CD1c-positive myeloid dendritic cell (primary cell): ENCODE results near the gene KRTAP3-2.

Source experiments
- DNase-seq: peaks from one replicate; pipeline ENCODE4 v3.0.0-alpha.2; 2016; ENCODE audit errors: extremely low spot score

KRTAP3-2 gene

DNA sequence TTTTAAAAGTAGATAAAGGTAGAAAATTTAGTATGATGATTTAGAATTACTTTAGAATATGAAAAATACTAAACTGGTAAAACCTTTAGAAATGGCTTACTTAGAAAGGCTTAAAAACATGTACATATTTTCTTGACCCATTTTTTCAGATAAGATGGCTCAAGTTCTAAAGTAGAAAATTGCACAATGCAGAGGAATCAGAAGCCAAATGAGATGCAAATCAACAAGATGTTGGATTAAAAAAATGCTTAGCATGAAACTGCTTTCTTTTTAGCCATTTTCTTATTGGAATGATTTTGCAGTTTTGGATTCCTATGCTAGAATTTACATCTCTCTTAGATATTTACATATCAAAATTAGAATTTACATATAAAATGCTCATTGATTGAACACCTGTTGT is 10.7 kb upstream of the KRTAP3-2 start:
- no peak for DNase-seq

GRCh38 chr17:41009936-41010335 is 10.2 kb upstream of the KRTAP3-2 start:
- no peak for DNase-seq

DNA sequence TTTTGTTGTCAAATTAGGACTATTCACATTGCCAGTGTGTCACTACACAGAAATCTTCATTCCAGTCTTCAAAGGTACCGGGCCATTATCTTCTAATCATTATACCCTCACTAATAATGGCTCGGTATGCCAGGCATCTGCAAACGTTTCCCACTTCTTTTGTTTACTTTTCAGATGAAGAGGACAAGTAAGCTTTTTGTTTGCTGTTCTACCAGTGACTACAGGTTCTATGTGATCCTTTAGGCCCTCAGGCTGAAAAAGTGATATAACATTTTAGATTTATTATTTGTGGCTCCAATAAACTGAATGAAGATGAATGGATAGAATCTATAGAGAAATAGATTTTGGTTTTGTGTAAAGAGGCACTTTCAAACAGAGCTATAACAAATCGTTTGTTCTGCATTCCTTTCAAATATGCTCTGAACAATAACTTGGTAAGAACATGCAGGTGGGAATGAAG is 9.6 kb upstream of the KRTAP3-2 start:
- DNase-seq, result no peak

DNA sequence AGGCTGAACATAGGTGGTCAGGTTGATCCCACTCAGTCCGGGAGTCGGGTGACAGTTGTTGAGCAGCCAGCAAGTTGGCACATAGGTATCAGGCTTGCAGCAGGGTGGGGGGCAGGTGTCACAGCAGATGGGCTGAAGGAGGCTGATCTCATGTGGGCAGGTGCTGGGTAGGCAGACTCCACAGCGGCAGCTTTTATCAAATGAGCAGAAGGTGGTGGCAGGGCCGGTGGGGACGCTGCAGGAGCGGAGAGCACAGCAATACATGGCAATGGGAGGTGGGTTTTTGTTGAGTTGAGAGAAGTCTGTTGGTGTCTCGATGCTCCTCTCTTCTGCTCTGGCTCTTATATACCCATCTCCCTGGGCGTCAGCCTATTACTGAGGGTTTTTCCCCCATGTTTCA is 9.1 kb upstream of the KRTAP3-2 start, which contains the start of gene KRTAP3-1:
Gene KRTAP3-1, minus strand, starts transcription at position 318 of the 400 bp plus-strand sequence. Its CDS starts 54 bp downstream, at position 264.
- DNase-seq, result no peak

DNA sequence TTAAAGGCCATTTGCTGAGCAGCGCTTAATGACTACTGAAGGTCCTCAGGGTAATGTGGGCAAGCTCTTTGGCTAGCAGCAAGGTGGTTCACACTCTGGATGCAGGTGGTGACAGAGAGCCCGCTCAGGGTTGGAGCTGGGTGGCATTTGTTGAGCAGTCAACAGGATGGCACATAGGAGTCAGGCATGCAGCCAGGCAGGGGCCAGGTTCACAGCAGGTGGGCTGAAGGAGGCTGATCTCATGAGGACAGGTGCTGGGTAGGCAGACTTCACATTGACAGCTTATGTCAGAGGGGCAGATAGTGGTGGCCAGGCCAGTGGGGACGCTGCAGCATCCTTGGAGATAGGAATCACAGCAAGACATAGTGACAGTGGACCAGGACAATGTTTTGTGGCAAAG is 4.7 kb upstream of the KRTAP3-2 start:
- no peak for DNase-seq

DNA sequence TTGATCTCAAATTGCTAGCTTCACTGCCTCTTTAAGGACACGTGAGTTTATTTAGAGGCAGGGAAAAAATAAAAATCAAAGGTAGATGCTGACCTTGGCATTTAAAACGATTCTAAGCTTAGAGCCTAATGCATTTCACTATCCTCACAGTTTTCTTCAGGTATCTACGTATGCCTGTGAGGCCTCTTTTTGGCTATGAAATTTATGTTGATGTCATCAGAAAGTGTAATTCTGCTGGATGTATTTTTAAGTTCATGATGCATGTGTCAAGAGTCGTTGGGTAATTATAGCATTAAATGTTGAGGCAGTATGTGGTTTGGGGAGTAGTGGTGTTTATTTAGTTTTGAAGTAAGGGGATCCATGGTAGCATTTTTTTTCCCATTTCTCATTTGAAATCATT is 4.2 kb upstream of the KRTAP3-2 start:
- DNase-seq, result no peak

GRCh38 chr17:41002814-41003213 is 3.1 kb upstream of the KRTAP3-2 start:
- DNase-seq, result no peak

DNA sequence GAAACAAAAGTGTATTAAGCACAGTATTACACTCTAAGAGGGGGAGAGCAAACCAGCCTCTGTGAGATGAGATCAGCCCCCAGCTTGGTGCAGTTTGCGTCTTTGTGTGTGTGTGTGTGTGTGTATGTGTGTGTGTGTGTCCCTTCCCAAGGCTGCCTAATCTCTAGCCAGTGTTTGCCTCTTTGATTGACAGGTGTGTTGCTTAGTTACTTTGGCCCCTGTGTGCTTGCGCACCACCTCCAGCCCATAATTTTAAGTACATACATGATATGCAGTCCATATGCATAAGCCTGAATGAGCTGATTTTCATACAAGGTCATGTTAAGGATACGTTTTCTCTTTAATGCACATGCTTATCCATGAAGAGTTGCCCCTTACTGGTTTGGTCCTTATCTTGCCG is 2.1 kb upstream of the KRTAP3-2 start:
- no peak for DNase-seq

DNA sequence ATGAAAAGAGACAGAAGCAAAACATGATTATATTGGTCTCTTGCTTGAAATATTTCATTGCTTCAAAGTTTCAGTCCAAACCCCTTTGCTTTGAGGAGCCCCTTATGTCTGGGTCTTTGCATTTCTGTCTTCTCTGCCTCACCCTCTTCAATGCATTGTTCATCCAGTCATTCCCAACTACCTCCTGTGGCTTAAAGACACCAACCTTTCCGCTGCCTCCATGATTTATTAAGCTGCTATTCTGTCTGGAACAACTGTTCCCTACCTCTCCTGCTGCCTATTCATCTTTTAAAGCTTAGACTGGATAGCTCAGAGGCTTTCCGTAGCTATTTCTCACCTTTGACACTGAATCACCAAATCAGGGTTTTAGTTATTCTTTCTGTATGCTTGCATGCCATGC is 2.3 kb downstream of the KRTAP3-2 start:
- no peak for DNase-seq

GRCh38 chr17:40996829-40997228 is 2.9 kb downstream of the KRTAP3-2 start:
- DNase-seq, result no peak

GRCh38 chr17:40995116-40995515 is 4.6 kb downstream of the KRTAP3-2 start:
- no peak for DNase-seq

- DNase-seq, result no peak
These were observed 5.9 kb downstream of the KRTAP3-2 start, which contains the start of gene KRTAP3-3 for GRCh38 chr17:40993839-40994238. Gene KRTAP3-3 (minus strand): TSS chr17:40994164. CDS start chr17:40994097, 67 bp downstream.

DNA sequence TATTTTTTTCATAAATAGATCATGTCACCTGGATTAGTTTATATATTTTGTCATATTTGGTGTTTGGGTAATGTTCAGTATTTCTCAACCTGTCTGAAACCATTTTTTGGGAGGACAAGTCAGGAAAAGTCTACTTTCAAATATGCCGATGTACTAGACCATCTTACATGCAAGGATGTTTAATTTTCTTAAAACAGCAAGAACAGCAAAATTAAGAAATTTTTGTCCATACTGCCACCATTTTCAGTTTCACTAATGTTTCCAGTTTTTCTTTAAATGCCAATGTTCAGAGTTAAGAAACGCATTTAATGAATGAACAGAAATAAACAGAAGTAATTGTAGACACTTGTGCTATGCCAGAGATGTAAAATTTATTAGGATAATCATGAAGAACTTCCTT is 6.6 kb downstream of the KRTAP3-2 start:
- DNase-seq, result no peak

DNA sequence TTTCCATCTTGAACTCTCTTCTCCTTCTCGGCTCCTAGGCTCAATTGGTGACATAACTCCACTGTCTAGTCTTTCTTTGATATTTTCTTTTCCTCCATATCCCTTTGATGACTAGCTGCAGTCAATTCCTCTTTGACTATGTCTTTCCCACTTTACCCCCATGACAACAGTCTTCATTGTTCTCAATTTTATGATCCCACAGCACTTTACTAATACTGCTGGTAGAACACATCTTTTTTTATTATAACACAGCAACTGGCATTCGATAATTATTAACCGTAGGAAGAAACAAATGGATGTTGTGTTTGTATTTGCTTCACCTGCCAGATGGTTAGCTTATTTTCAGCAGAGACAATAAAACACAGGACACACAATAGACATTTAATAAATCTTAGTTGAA is 7.0 kb downstream of the KRTAP3-2 start:
- no peak for DNase-seq

DNA sequence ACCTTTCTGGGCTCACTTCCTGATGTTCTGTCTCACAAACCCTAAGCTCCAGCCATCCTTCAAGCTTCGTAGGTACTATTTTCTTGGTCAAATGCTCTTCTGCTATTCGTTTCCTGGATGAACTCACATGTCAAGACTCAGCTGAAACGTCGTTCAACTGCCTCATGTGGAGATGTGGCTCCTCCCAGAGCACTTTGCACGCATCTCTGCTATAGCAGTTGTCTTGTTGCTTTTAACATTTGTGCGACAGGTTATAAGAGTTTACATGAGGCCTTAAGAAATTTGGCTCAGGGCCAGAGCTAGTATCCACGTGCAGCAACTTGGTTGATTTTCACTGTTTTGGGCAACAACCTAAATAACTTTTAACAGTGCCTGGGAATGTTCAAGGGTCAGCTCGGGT is 12.8 kb downstream of the KRTAP3-2 start:
- no peak for DNase-seq

GRCh38 chr17:40984226-40984625 is 15.5 kb downstream of the KRTAP3-2 start, which contains the start of gene KRT40:
Gene KRT40 (minus strand): TSS chr17:40984326. CDS start chr17:40984273, 53 bp downstream.
- DNase-seq, result no peak

DNA sequence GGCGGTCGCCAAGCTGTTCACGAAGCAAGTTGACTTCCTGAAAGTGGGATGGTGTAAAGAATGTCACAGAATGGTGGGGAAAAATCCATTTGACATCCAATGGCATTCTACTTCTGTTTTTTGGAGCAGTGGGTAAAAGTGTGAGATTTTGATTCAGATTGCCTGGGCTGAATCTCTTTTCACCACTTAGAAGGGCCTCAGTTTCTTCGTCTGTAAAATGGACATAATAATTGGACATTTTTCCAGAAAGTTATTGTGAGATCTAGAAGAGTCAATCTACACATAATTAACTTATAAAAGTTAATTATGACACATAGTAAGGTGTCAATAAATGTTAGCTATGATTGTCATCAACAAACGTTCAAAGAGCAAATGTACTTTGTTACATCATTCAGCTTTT is 18.6 kb downstream of the KRTAP3-2 start:
- DNase-seq, result no peak

GRCh38 chr17:40980596-40980995 is 19.1 kb downstream of the KRTAP3-2 start:
- no peak for DNase-seq

GRCh38 chr17:40980117-40980516 is 19.6 kb downstream of the KRTAP3-2 start:
- no peak for DNase-seq

DNA sequence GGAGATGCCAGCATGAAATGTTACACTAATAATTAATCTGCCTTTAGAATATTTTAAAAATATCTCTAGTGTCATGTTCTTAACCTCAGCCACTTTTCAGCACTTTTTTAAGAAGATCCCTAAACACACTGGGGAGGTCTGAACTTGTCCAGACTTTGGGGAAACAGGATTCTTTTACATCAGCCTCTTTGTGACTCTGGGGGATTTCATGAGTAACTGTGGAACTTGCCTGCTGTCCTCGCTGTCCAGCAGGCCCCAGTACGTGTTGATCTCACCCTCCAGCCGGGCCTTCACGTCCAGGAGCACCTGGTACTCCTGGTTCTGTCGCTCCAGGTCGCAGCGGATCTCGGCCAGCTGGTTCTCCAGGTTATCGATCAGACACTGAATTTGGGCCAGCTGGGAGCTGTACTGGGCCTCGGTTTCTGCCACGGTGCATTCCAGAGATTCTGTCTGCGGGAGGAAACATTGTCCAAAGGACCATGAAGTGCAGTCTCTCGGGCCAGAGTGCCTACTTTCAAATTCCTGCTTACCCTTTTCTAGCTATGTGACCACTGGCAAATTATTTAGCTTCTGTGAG is 21.0 kb downstream of the KRTAP3-2 start:
- no peak for DNase-seq

GRCh38 chr17:40975516-40975915 is 24.2 kb downstream of the KRTAP3-2 start:
- no peak for DNase-seq

DNA sequence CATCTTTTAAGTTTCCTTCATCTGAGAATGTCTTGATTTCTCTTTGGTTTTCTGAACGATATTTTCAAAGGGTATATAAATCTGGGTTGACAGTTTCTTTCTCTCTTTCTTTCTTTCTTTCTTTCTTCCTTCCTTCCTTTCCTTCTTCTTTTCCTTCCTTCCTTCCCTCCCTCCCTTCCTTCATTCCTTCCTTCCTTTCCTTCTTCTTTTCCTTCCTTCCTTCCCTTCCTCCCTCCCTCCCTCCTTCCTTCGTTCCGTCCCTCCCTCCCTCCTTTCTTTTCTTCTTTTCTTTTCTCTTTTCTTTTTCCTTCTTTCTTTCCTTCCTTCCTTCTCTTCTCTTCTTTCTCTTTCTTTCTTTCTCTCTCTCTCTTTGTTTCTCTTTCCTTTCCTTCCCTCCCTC is 25.3 kb downstream of the KRTAP3-2 start:
- no peak for DNase-seq

DNA sequence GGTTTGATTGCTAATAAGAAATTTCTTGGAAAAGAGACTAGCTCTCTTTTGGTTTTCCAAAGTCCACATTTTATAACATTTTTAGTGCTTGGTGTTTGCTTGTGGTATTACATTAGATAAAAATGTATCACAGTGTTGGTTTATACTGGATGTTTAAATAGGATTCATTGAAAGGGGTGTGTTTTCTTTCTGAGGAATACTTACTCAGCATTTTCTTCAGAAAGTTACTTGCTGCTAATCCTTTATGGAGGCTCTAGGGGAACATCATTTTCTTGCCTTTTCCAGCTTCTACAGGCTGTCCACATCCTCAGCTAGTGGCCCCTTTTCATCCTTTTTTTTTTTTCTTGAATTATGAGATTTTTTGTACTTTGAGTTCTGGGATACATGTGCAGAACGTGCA is 32.1 kb downstream of the KRTAP3-2 start:
- no peak for DNase-seq

DNA sequence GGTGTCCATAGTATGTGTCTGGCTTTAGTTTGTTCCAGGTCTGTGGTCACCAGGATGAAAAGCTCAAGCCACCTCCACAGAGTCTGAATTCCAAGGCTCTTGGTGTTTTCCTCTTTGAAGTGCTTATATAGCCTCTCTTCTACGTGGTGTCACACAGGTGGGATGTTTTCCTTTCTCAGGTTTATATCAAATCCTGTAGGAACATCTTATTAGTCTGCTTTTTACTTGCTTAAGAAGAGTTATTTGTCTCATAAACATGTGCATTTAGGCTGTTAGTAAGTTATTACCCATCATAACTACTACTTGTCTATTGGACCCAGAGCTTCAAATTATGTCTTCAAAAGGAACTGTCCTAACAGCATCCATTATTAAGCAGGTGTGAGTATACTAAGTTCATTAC is 32.9 kb downstream of the KRTAP3-2 start, which contains the start of gene KRT39:
Gene KRT39, minus strand, starts transcription at position 101 of the 400 bp plus-strand sequence. Its CDS starts 92 bp downstream, at position 9.
- DNase-seq, result no peak
